ENCODE measurements around the gene ARHGAP33. TPM values are rescaled to one million over a fixed set of nuclear protein-coding genes. Genes with fewer than 3 reads are reported as not detected.

The ARHGAP33 gene
- total and polyA plus RNA-seq, 2 of the 8 experiments (the other 6 are each of a cell fraction or from before 2014, with no cell fraction given): 6.5 to 25.2 TPM

GRCh38 chr19:35790981-35791813 lies 15.8 kb downstream of the ARHGAP33 start:
- Histone ChIP-seq H4K91ac (replicated peaks; ENCODE audit: insufficient read length, low read length) (no peak overlapping the region), H2BK120ac (replicated peaks; ENCODE audit: low read depth, low read length) (no peak overlapping the region), H2BK15ac (ENCODE audit: low read length) (0 out of 2 replicates have a peak overlapping the region, but pooled peaks have one; percentile 61), H4K8ac (ENCODE audit: extremely low read depth, insufficient read depth, low read length) (no peak overlapping the region; the same call in 1 of the 2 replicates), H3K4me3 (ENCODE audit: extremely low read depth in 1 of 4, insufficient read depth in 2 of 4, low read depth in 3 of 4, low read length in 4 of 4) (no peak overlapping the region), H2BK12ac (ENCODE audit: low read depth, low read length) (no peak overlapping the region), H3K79me1 (ENCODE audit: low read depth, low read length) (no peaks in the 10 kb centered on the region), H3K9me3 (ENCODE audit: insufficient read depth in 2 of 2, low read depth in 1 of 2, low read length in 1 of 2) (no peaks in the 10 kb centered on the region), H2BK5ac (ENCODE audit: low read depth, low read length) (0 out of 2 replicates have a peak overlapping the region, but pooled peaks have one; percentile 21), H3K23ac (ENCODE audit: insufficient read length) (no peak overlapping the region), H3K4me2 (ENCODE audit: insufficient read depth in 1 of 2, low read depth in 2 of 2, low read length in 2 of 2) (no peak overlapping the region), H2BK20ac (ENCODE audit: low read length) (no peak overlapping the region), H3K4me1 (replicated peaks in 1 of 4; ENCODE audit: control insufficient read depth in 3 of 4, insufficient read depth in 4 of 4, low read length in 3 of 4) (peaks cover 0 to 6% (median 2%) of the 10 kb centered on the region in 4 experiments; a peak in 2 of 7 replicates), H3K36me3 (ENCODE audit: control insufficient read depth in 2 of 4, insufficient read depth in 4 of 4, low read length in 3 of 4) (no peaks in the 10 kb centered on the region), H3K23me2 (ENCODE audit: low read depth, low read length) (no peaks in the 10 kb centered on the region), H3K14ac (ENCODE audit: insufficient read length) (no peak overlapping the region), H3K27ac (ENCODE audit: low read depth, low read length) (no peak overlapping the region), H3K18ac (ENCODE audit: extremely low read depth, low read length) (no peak overlapping the region), H2AK5ac (ENCODE audit: low read depth, low read length) (no peak overlapping the region), H4K5ac (ENCODE audit: insufficient read length, low read depth, low read length) (no peak overlapping the region), H3K4ac (replicated peaks; ENCODE audit: insufficient read length, low read depth, low read length) (no peak overlapping the region), H3K56ac (replicated peaks; ENCODE audit: insufficient read length, low read depth, low read length) (no peak overlapping the region), H3K9ac (replicated peaks in 1 of 4; ENCODE audit: extremely low read depth in 1 of 4, low read depth in 3 of 4, low read length in 3 of 4) (no peak overlapping the region; a peak in 2 of 7 replicates), H3K79me2 (ENCODE audit: control insufficient read depth in 1 of 2, insufficient read depth in 2 of 2, low read length in 2 of 2) (no peaks in the 10 kb centered on the region), H2AFZ (ENCODE audit: low read length) (no peak overlapping the region), H4K20me1 (replicated peaks in 1 of 2; ENCODE audit: control insufficient read depth in 1 of 2, insufficient read depth in 2 of 2, low read length in 2 of 2) (peaks cover 2 to 3% of the 10 kb centered on the region in 2 experiments), H3K27me3 (replicated peaks in 1 of 4; ENCODE audit: control insufficient read depth in 3 of 4, extremely low read depth in 1 of 4, insufficient read depth in 3 of 4, low read length in 3 of 4) (peaks cover 1 to 6% (median 4%) of the 10 kb centered on the region in 4 experiments; a peak in 5 of 7 replicates)
- no peak for DNase-seq (ENCODE audit: low read depth in 1 of 2, low spot score in 2 of 2)
- no peak for FAIRE-seq
- CTCF ChIA-PET (ENCODE audit: partially characterized antibody): interaction anchor here (0.6 to 2.3 kb wide), 6 partner anchors 11 to 151 kb away, joined by 3 to 6 read pairs (median 4); no protein-coding TSS in a partner anchor
- POLR2A ChIA-PET (ENCODE audit: partially characterized antibody): no interaction called here
- WGBS, 2 experiments (ENCODE audit: extremely low coverage in 1 of 2, insufficient coverage in 1 of 2, insufficient read length in 1 of 2, insufficient replicate concordance in 2 of 2, low coverage in 1 of 2, low lambda C conversion rate in 2 of 2, missing lambda C conversion rate in 1 of 2): 71% methylated on average over 20 of the region's 20 CpGs; no CpG with 5 or more reads in 1 of the 2 experiments
- TF ChIP-seq SIRT6 (IDR thresholded peaks at IDR 0.05; ENCODE audit: low read length): no peak
- peak; percentile 7 to 12 (median 11); a peak in 2 of 4 replicates for TF ChIP-seq CTCF (IDR thresholded peaks at IDR 0.05; ENCODE audit: control extremely low read depth in 1 of 3, insufficient read depth in 1 of 3, low read depth in 1 of 3, low read length in 3 of 3)
- no peak for TF ChIP-seq RNF2 (IDR thresholded peaks at IDR 0.05; ENCODE audit: borderline replicate concordance, low read depth, low read length, missing control alignments, poor library complexity, severe bottlenecking)
- TF ChIP-seq TAF1 (IDR thresholded peaks at IDR 0.05; ENCODE audit: low read depth, low read length): no peak
